HFF-Myc (cell line): ENCODE measurements around the gene RPS6KA6.

Experiments
- DNase-seq: peaks from one replicate; pipeline ENCODE4 v3.0.0-alpha.2; 2011; ENCODE audit warnings: low read depth; ENCODE audit errors: extremely low read depth
- H3K4me3 ChIP-seq: replicated peaks from 2 replicates; pipeline ENCODE4 v1.5.1; 2011; ENCODE audit warnings: low read depth, mild to moderate bottlenecking, control low read depth, low read length
- CTCF ChIP-seq: IDR thresholded peaks from 2 replicates; pipeline ENCODE4 v1.5.1; 2012; ENCODE audit warnings: mild to moderate bottlenecking, low read depth, low read length, control low read depth; ENCODE audit errors: missing control alignments

The RPS6KA6 gene

GRCh38 chrX:84156821-84157220, 31.2 kb downstream of the RPS6KA6 start:
- no peak for DNase-seq
- TF ChIP-seq CTCF, result no peak
- H3K4me3 ChIP-seq, result no peak overlapping the region

- DNase-seq, result no peak
- TF ChIP-seq CTCF, result no peak
- no peak overlapping the region for H3K4me3 ChIP-seq
Measured at GRCh38 chrX:84155938-84156337, 32.1 kb downstream of the RPS6KA6 start.

- no peak for DNase-seq
Measured at GRCh38 chrX:84153538-84153937, 34.5 kb downstream of the RPS6KA6 start.

GRCh38 chrX:84144991-84145390, 43.0 kb downstream of the RPS6KA6 start:
- TF ChIP-seq CTCF, result no peak
- no peak overlapping the region for H3K4me3 ChIP-seq
- DNase-seq, result no peak

More at GRCh38 chrX:84153538-84153937, 34.5 kb downstream of the RPS6KA6 start:
- no peak for TF ChIP-seq CTCF
- no peak overlapping the region for H3K4me3 ChIP-seq

- TF ChIP-seq CTCF, result no peak
- no peak for DNase-seq
Measured at GRCh38 chrX:84144281-84144680, 43.7 kb downstream of the RPS6KA6 start.

GRCh38 chrX:84133023-84133422, 55.0 kb downstream of the RPS6KA6 start:
- H3K4me3 ChIP-seq, result no peak overlapping the region
- TF ChIP-seq CTCF, result no peak
- no peak for DNase-seq

More at GRCh38 chrX:84144281-84144680, 43.7 kb downstream of the RPS6KA6 start:
- H3K4me3 ChIP-seq, result no peak overlapping the region

- DNase-seq, result no peak
- no peak overlapping the region for H3K4me3 ChIP-seq
- TF ChIP-seq CTCF, result no peak
Measured at GRCh38 chrX:84123585-84123984, 64.4 kb downstream of the RPS6KA6 start.
